H1 (cell line): ENCODE data around the gene IGLL1. TPM values are rescaled to one million over a fixed set of nuclear protein-coding genes. Genes with fewer than 3 reads are reported as not detected.

Source experiments
- CTCF ChIA-PET: fragments of 300-600 bp; sonication (Branson Sonifier 250); formaldehyde crosslinking; loops from one replicate; lab custom pipeline; 2021; ENCODE audit not compliant: partially characterized antibody; lab: Charles Lee
- POLR2A ChIA-PET: fragments of 300-600 bp; sonication (Branson Sonifier 250); formaldehyde crosslinking; loops from one replicate; lab custom pipeline; 2021; ENCODE audit warnings: inconsistent platforms; ENCODE audit not compliant: partially characterized antibody; lab: Charles Lee
- DNase-seq, 2 experiments: peaks; one replicate each; pipeline versions ENCODE4 v3.0.0 to v3.0.0-alpha.2; 2010 to 2022; ENCODE audit warnings: low spot score in 2 of 2, low read depth in 1 of 2, mixed read lengths in 1 of 2
- FAIRE-seq: peaks from 2 replicates; lab custom pipeline; 2011; peaks lifted over from hg19 to GRCh38; lab: Jason Lieb, UNC
- H2AFZ ChIP-seq: 2 replicates; pipeline ENCODE4 v1.8.1; 2012; ENCODE audit warnings: low read length, inconsistent platforms
- H2AK5ac ChIP-seq: 2 replicates; pipeline ENCODE4 v1.6.1; 2013; ENCODE audit warnings: low read depth, low read length
- H2BK120ac ChIP-seq: replicated peaks from 2 replicates; pipeline ENCODE3; 2013; ENCODE audit warnings: low read depth, low read length, inconsistent platforms
- H2BK12ac ChIP-seq: 2 replicates; pipeline ENCODE4 v1.6.1; 2013; ENCODE audit warnings: low read depth, low read length
- H2BK15ac ChIP-seq: 2 replicates; pipeline ENCODE4 v1.6.1; 2013; ENCODE audit warnings: low read length
- H2BK20ac ChIP-seq: 2 replicates; pipeline ENCODE4 v1.6.1; 2013; ENCODE audit warnings: low read length
- H2BK5ac ChIP-seq: 2 replicates; pipeline ENCODE4 v1.6.1; 2013; ENCODE audit warnings: low read depth, low read length
- H3K14ac ChIP-seq: 2 replicates; pipeline ENCODE4 v1.6.1; 2013; ENCODE audit warnings: inconsistent platforms; ENCODE audit not compliant: insufficient read length
- H3K18ac ChIP-seq: 2 replicates; pipeline ENCODE4 v1.6.1; 2013; ENCODE audit warnings: low read length; ENCODE audit errors: extremely low read depth
- H3K23ac ChIP-seq: 2 replicates; pipeline ENCODE4 v1.6.1; 2013; ENCODE audit warnings: inconsistent platforms; ENCODE audit not compliant: insufficient read length
- H3K23me2 ChIP-seq: 2 replicates; pipeline ENCODE4 v1.6.1; 2013; ENCODE audit warnings: low read depth, low read length
- H3K27ac ChIP-seq: 2 replicates; pipeline ENCODE4 v1.6.1; 2011; ENCODE audit warnings: low read depth, low read length, inconsistent platforms
- H3K27me3 ChIP-seq, 4 experiments: replicated peaks in 1 of 4; 1 replicate in 1 of 4; 2 replicates in 3 of 4; pipeline versions ENCODE4 v1.6.1 to v1.8.1; 2011 to 2013; ENCODE audit warnings: low read length in 3 of 4, mild to moderate bottlenecking in 3 of 4, inconsistent platforms in 2 of 4, mixed read lengths in 2 of 4, moderate library complexity in 1 of 4; ENCODE audit not compliant: control insufficient read depth in 3 of 4, insufficient read depth in 3 of 4; ENCODE audit errors: extremely low read depth in 1 of 4
- H3K36me3 ChIP-seq, 4 experiments: 2 replicates each; pipeline versions ENCODE4 v1.6.1 to v1.8.1; 2011 to 2013; ENCODE audit warnings: mild to moderate bottlenecking in 4 of 4, low read length in 3 of 4, moderate library complexity in 2 of 4, control low read depth in 1 of 4, inconsistent platforms in 1 of 4; ENCODE audit not compliant: insufficient read depth in 4 of 4, control insufficient read depth in 2 of 4
- H3K4ac ChIP-seq: replicated peaks from 2 replicates; pipeline ENCODE3; 2013; ENCODE audit warnings: low read length, low read depth, mixed read lengths, inconsistent platforms; ENCODE audit not compliant: insufficient read length
- H3K4me1 ChIP-seq, 4 experiments: replicated peaks in 1 of 4; 1 replicate in 1 of 4; 2 replicates in 3 of 4; pipeline versions ENCODE4 v1.6.1 to v1.8.1; 2011 to 2013; ENCODE audit warnings: low read length in 3 of 4, inconsistent platforms in 2 of 4, mixed read lengths in 1 of 4; ENCODE audit not compliant: insufficient read depth in 4 of 4, control insufficient read depth in 3 of 4
- H3K4me2 ChIP-seq, 2 experiments: 2 replicates each; pipeline versions ENCODE4 v1.6.1 to v1.8.1; 2011 to 2013; ENCODE audit warnings: low read depth in 2 of 2, low read length in 2 of 2, control low read depth in 1 of 2, inconsistent platforms in 1 of 2, mild to moderate bottlenecking in 1 of 2; ENCODE audit not compliant: insufficient read depth in 1 of 2
- H3K4me3 ChIP-seq, 4 experiments: fragments of 200-600, 300-600 bp in 1 of 4; sonication (generic), shearing (Covaris generic), sonication (Bioruptor Twin) in 1 of 4; 2 replicates each; pipeline versions ENCODE4 v1.5.1 to v1.8.1; 2011 to 2016; ENCODE audit warnings: low read length in 4 of 4, low read depth in 3 of 4, control low read depth in 2 of 4, inconsistent platforms in 2 of 4, mild to moderate bottlenecking in 2 of 4, mixed read lengths in 1 of 4, moderate library complexity in 1 of 4; ENCODE audit not compliant: insufficient read depth in 2 of 4; ENCODE audit errors: extremely low read depth in 1 of 4
- H3K56ac ChIP-seq: replicated peaks from 2 replicates; pipeline ENCODE3; 2013; ENCODE audit warnings: low read depth, mild to moderate bottlenecking, mixed read lengths, low read length, inconsistent platforms; ENCODE audit not compliant: insufficient read length
- H3K79me1 ChIP-seq: 2 replicates; pipeline ENCODE4 v1.6.1; 2013; ENCODE audit warnings: low read depth, low read length, control low read depth
- H3K79me2 ChIP-seq, 2 experiments: 2 replicates each; pipeline versions ENCODE4 v1.6.1 to v1.8.1; 2012 to 2013; ENCODE audit warnings: low read length in 2 of 2, mild to moderate bottlenecking in 2 of 2, inconsistent platforms in 1 of 2; ENCODE audit not compliant: insufficient read depth in 2 of 2, control insufficient read depth in 1 of 2
- H3K9ac ChIP-seq, 4 experiments: replicated peaks in 1 of 4; 1 replicate in 1 of 4; 2 replicates in 3 of 4; pipeline versions ENCODE4 v1.6.1 to v1.8.1; 2011 to 2013; ENCODE audit warnings: low read depth in 3 of 4, low read length in 3 of 4, control low read depth in 2 of 4, mild to moderate bottlenecking in 2 of 4, moderate library complexity in 2 of 4, inconsistent platforms in 1 of 4; ENCODE audit errors: extremely low read depth in 1 of 4
- H3K9me3 ChIP-seq, 2 experiments: 2 replicates each; pipeline versions ENCODE4 v1.6.1 to v1.8.1; 2012 to 2013; ENCODE audit warnings: mild to moderate bottlenecking in 2 of 2, moderate library complexity in 2 of 2, control low read depth in 1 of 2, inconsistent platforms in 1 of 2, low read depth in 1 of 2, low read length in 1 of 2, mixed read lengths in 1 of 2; ENCODE audit not compliant: insufficient read depth in 2 of 2
- H4K20me1 ChIP-seq, 2 experiments: replicated peaks in 1 of 2; 2 replicates each; pipeline versions ENCODE3 to v1.8.1; 2011 to 2013; ENCODE audit warnings: inconsistent platforms in 2 of 2, low read length in 2 of 2, mild to moderate bottlenecking in 1 of 2; ENCODE audit not compliant: insufficient read depth in 2 of 2, control insufficient read depth in 1 of 2
- H4K5ac ChIP-seq: 2 replicates; pipeline ENCODE4 v1.6.1; 2013; ENCODE audit warnings: low read length, low read depth, mixed read lengths, inconsistent platforms; ENCODE audit not compliant: insufficient read length
- H4K8ac ChIP-seq: 2 replicates; pipeline ENCODE4 v1.8.0; 2013; ENCODE audit warnings: mild to moderate bottlenecking, moderate library complexity, low read length, inconsistent platforms; ENCODE audit not compliant: insufficient read depth; ENCODE audit errors: extremely low read depth
- H4K91ac ChIP-seq: replicated peaks from 2 replicates; pipeline ENCODE3; 2013; ENCODE audit warnings: low read length, mixed read lengths, inconsistent platforms; ENCODE audit not compliant: insufficient read length
- ASH2L ChIP-seq: fragments of 200-600, 300-600 bp; sonication (generic); IDR thresholded peaks from one replicate; pipeline ENCODE4 v1.7.1; 2017; ENCODE audit warnings: low read length
- BCL11A ChIP-seq, 2 experiments: IDR thresholded peaks; one replicate each; pipeline ENCODE4 v1.6.1; 2011; ENCODE audit warnings: low read depth in 2 of 2, low read length in 2 of 2, mild to moderate bottlenecking in 2 of 2
- CBX5 ChIP-seq: fragments of 300-800, 300-1000 bp; sonication (generic); IDR thresholded peaks from 2 replicates; pipeline ENCODE4 v1.7.1; 2016; ENCODE audit warnings: antibody characterized with exemption, low read length, low read depth
- CBX8 ChIP-seq: fragments of 300-800, 300-1000 bp; sonication (generic); IDR thresholded peaks from 2 replicates; pipeline ENCODE4 v1.7.1; 2016; ENCODE audit warnings: low read depth, low read length, borderline replicate concordance
- CHD2 ChIP-seq: IDR thresholded peaks from 2 replicates; pipeline ENCODE4 v1.6.1; 2012; ENCODE audit warnings: low read length, improper control_type of control experiment
- EZH2 ChIP-seq: fragments of 200-600 bp; sonication (generic); IDR thresholded peaks from 2 replicates; pipeline ENCODE4 v1.7.1; 2012; ENCODE audit warnings: low read depth, mild to moderate bottlenecking, moderate library complexity, low read length, inconsistent platforms; ENCODE audit not compliant: severe bottlenecking
- FOSL1 ChIP-seq: IDR thresholded peaks from 2 replicates; pipeline ENCODE4 v1.6.1; 2011; ENCODE audit warnings: mild to moderate bottlenecking, low read depth, low read length, moderate library complexity; ENCODE audit not compliant: insufficient read depth
- HDAC2 ChIP-seq, 2 experiments: fragments of 300-600 bp in 1 of 2; sonication (generic) in 1 of 2; IDR thresholded peaks; 2 replicates each; pipeline ENCODE4 v1.6.1; 2011 to 2012; ENCODE audit warnings: low read depth in 2 of 2, low read length in 2 of 2, mild to moderate bottlenecking in 2 of 2, moderate library complexity in 2 of 2, borderline replicate concordance in 1 of 2, inconsistent platforms in 1 of 2
- KDM5A ChIP-seq: fragments of 200-600 bp; IDR thresholded peaks from 2 replicates; pipeline ENCODE4 v1.7.1; 2012; ENCODE audit warnings: mild to moderate bottlenecking, low read length, inconsistent platforms, mixed read lengths
- SP2 ChIP-seq: IDR thresholded peaks from 2 replicates; pipeline ENCODE4 v1.6.1; 2012; ENCODE audit warnings: mild to moderate bottlenecking, low read length, inconsistent platforms
- SP4 ChIP-seq: IDR thresholded peaks from 2 replicates; pipeline ENCODE4 v1.6.1; 2012; ENCODE audit warnings: low read length, inconsistent platforms
- TAF1 ChIP-seq: IDR thresholded peaks from 2 replicates; pipeline ENCODE4 v1.6.1; 2011; ENCODE audit warnings: mild to moderate bottlenecking, low read depth, low read length
- TCF12 ChIP-seq: IDR thresholded peaks from 2 replicates; pipeline ENCODE4 v1.6.1; 2011; ENCODE audit warnings: low read depth, mild to moderate bottlenecking, low read length
- WGBS, 2 experiments: shearing (Covaris generic) in 1 of 2; methylation state at CpG; one replicate each; pipeline versions ENCODE4 v1.1.6 to v1.1.7; 2013 to 2015; ENCODE audit warnings: low lambda C conversion rate in 2 of 2, mixed read lengths in 2 of 2, inconsistent platforms in 1 of 2, low coverage in 1 of 2, missing lambda C conversion rate in 1 of 2; ENCODE audit not compliant: insufficient replicate concordance in 2 of 2, insufficient coverage in 1 of 2, insufficient read length in 1 of 2; ENCODE audit errors: extremely low coverage in 1 of 2, missing lambda C conversion rate in 1 of 2; 5-methylcytosine and 5-hydroxymethylcytosine counted together
- polyA plus RNA-seq, 7 experiments: library from polyadenylated mRNA; depleted of rRNA in 3 of 7; stranded (reverse) in 5 of 7; unstranded in 2 of 7; fragments of >200 nt in 5 of 7; fragments of 200-250 nt in 2 of 7; gene quantifications; 1 replicate in 5 of 7; 2 replicates in 1 of 7; 4 replicates in 1 of 7; pipeline versions ENCODE4 v1.2.1 to v1.2.3, GENCODE V29; 2011 to 2013; ENCODE audit warnings: missing spikeins in 2 of 7, mixed read lengths in 2 of 7
- total RNA-seq: library from RNA; stranded (reverse); fragmentation: NEBNext Ultra II Directional; extraction: Animal tissue kit (Norgen Biotek cat#: 25700); gene quantifications from 2 replicates; pipeline ENCODE4 v1.2.1, GENCODE V29; 2021

The IGLL1 gene
- total and polyA plus RNA-seq, 2 of the 8 experiments (the other 6 are each of a cell fraction or from before 2014, with no cell fraction given), result not detected

DNA sequence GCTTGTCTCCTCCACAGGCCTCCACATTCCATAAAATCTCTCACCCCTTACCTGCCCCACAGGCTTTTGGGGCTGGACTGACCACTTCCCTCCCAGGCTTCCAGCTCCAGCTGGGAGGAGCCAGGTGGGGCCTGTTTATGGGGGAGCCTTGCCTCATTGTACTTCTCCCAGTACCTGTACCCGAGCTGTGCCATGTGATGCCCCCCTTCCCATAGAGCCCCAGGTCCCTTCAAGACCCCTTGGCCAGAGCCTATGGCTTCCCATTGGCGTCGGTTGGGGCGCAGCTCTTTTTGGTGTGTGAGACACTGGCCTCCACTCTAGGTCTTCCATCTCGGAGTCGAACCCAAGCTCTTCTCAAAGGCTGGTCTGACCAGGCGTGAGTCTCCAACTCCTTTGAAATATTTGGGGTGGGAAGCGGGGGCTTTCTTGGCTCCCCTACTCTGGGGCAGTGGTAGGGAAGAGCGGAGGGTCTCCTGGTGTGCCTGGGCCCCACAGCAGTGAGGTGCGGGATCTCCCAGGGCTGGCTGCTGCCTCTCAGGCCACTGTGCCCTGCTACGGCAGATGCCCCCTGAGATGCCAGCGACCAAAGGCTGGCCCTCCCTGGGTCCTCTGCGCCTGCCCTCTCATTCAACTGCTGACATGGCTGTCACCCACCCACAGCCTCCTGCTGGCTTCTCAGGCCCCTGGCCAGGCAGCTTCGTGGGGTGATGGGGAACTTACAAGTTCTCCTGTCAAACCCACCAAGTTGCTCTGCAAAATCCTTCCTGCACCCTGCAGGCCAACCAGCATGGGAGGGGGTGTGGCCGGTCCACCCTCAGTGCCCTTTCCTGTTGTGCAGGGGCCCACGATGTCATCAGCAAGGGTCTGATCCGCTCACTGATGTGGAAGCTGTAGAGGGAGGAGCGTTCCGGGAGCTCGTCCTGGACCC lies 26.4 kb upstream of the IGLL1 start:
- Histone ChIP-seq H3K56ac (no peak overlapping the region), H2AK5ac (no peak overlapping the region), H2BK15ac (no peak overlapping the region), H4K8ac (no peak overlapping the region), H3K14ac (no peak overlapping the region), H3K18ac (no peak overlapping the region), H3K79me1 (no peaks in the 10 kb centered on the region), H2AFZ (no peak overlapping the region), H3K4me2 (no peak overlapping the region), H4K91ac (no peak overlapping the region), H3K27ac (no peak overlapping the region), H3K4me1 (no peaks in the 10 kb centered on the region), H3K9me3 (no peaks in the 10 kb centered on the region), H4K5ac (no peak overlapping the region), H2BK5ac (no peak overlapping the region), H3K79me2 (no peaks in the 10 kb centered on the region), H2BK20ac (no peak overlapping the region), H2BK120ac (no peak overlapping the region), H3K9ac (no peak overlapping the region), H3K23ac (no peak overlapping the region), H3K27me3 (no peaks in the 10 kb centered on the region; a peak in 2 of 7 replicates), H3K23me2 (no peaks in the 10 kb centered on the region), H4K20me1 (peaks cover 0 to 3% of the 10 kb centered on the region in 2 experiments), H3K4ac (no peak overlapping the region), H3K36me3 (no peaks in the 10 kb centered on the region), H3K4me3 (no peak overlapping the region), H2BK12ac (no peak overlapping the region)
- 85% methylated on average over 20 of the region's 20 CpGs; no CpG with 5 or more reads in 1 of the 2 experiments for WGBS, 2 experiments
- ChIA-PET CTCF (interaction anchor here (0.7 to 2.0 kb wide), 2 partner anchors 15 to 1182 kb away, joined by 6 to 7 read pairs; no protein-coding TSS in a partner anchor), POLR2A (no interaction called here)
- no peak for DNase-seq
- FAIRE-seq, result no peak
- TF ChIP-seq BCL11A (IDR thresholded peaks at IDR 0.05; ENCODE audit: low read depth in 2 of 2, low read length in 2 of 2) (no peak), CBX5 (no peak), CBX8 (no peak), ASH2L (no peak), SP2 (no peak), SP4 (no peak), CHD2 (no peak), HDAC2 (IDR thresholded peaks at IDR 0.05; ENCODE audit: borderline replicate concordance in 1 of 2, low read depth in 2 of 2, low read length in 2 of 2) (no peak), KDM5A (no peak), EZH2 (no peak), FOSL1 (no peak), TCF12 (no peak), TAF1 (no peak)
